Caco-2 (cell line): Measurements from ENCODE around the gene HSD3B1. TPM values are rescaled to one million over a fixed set of nuclear protein-coding genes. Genes with fewer than 3 reads are reported as not detected.

Experiments used
- BruUV-seq: library from RNA; stranded (reverse); fragments of 400-500 nt; replicated peaks from 2 replicates; lab custom pipeline; 2021; lab: Mats Ljungman, UMichigan
- CTCF ChIA-PET: fragments of 300-600 bp; sonication (Branson Sonifier 250); formaldehyde crosslinking; loops from one replicate; lab custom pipeline; 2022; ENCODE audit warnings: antibody characterized with exemption; lab: Charles Lee
- POLR2A ChIA-PET: fragments of 300-600 bp; sonication (Branson Sonifier 250); formaldehyde crosslinking; loops from one replicate; lab custom pipeline; 2022; ENCODE audit warnings: antibody characterized with exemption; lab: Charles Lee
- DNase-seq, 2 experiments: peaks; one replicate each; pipeline versions ENCODE4 v3.0.0 to v3.0.0-alpha.2; 2020 to 2022
- H3K27me3 ChIP-seq: replicated peaks from 2 replicates; pipeline ENCODE4 v1.6.0; 2011; ENCODE audit warnings: low read length; ENCODE audit not compliant: control insufficient read depth, insufficient read depth
- H3K36me3 ChIP-seq: 2 replicates; pipeline ENCODE4 v1.5.1; 2011; ENCODE audit warnings: low read length; ENCODE audit not compliant: control insufficient read depth, insufficient read depth
- H3K4me1 ChIP-seq: fragments of 250-450 bp; sonication (Bioruptor Pico); 2 replicates; pipeline ENCODE4 v1.5.1; 2020; ENCODE audit warnings: mild to moderate bottlenecking
- H3K4me3 ChIP-seq: 2 replicates; pipeline ENCODE4 v1.5.1; 2011; ENCODE audit warnings: low read depth, mild to moderate bottlenecking, control low read depth, low read length
- H3K9me3 ChIP-seq: fragments of 250-450 bp; sonication (Bioruptor Pico); 2 replicates; pipeline ENCODE4 v1.5.1; 2020; ENCODE audit warnings: mild to moderate bottlenecking, moderate library complexity
- H3K27ac Mint-ChIP-seq: one replicate; pipeline ENCODE4 v1.8.0; 2022; ENCODE audit warnings: mixed read lengths; ENCODE audit not compliant: unreplicated experiment
- H3K27me3 Mint-ChIP-seq: one replicate; pipeline ENCODE4 v1.8.0; 2022; ENCODE audit warnings: mixed read lengths; ENCODE audit not compliant: insufficient read depth, unreplicated experiment
- H3K36me3 Mint-ChIP-seq: one replicate; pipeline ENCODE4 v1.8.0; 2022; ENCODE audit warnings: mild to moderate bottlenecking, mixed read lengths; ENCODE audit not compliant: insufficient read depth, unreplicated experiment
- H3K4me1 Mint-ChIP-seq: one replicate; pipeline ENCODE4 v1.8.0; 2022; ENCODE audit warnings: low read depth, mixed read lengths; ENCODE audit not compliant: unreplicated experiment
- H3K4me3 Mint-ChIP-seq: one replicate; pipeline ENCODE4 v1.8.0; 2022; ENCODE audit warnings: mild to moderate bottlenecking, moderate library complexity, mixed read lengths; ENCODE audit not compliant: unreplicated experiment
- H3K9me3 Mint-ChIP-seq: one replicate; pipeline ENCODE4 v1.8.0; 2022; ENCODE audit warnings: mixed read lengths; ENCODE audit not compliant: unreplicated experiment
- intact Hi-C: fragments of 100-400 bp; cut with micrococcal nuclease; formaldehyde crosslinking; loops from one replicate; pipeline ENCODE4 v1.10.0; 2022; ENCODE audit not compliant: unreplicated experiment
- total RNA-seq: library from RNA; stranded (reverse); gene quantifications from 2 replicates; pipeline ENCODE4 v1.2.3, GENCODE V29; 2022
- TF ChIP-seq, protein P1 (sequence below), 2 experiments: fragments of 200-600 bp in 1 of 2; IDR thresholded peaks; 1 replicate in 1 of 2; 2 replicates in 1 of 2; pipeline versions ENCODE4 v1.5.1 to v1.8.0; 2011 to 2022; ENCODE audit warnings: antibody characterized with exemption in 1 of 2, control low read depth in 1 of 2, inconsistent platforms in 1 of 2, low read depth in 1 of 2, low read length in 1 of 2, mild to moderate bottlenecking in 1 of 2, moderate library complexity in 1 of 2; ENCODE audit not compliant: insufficient read depth in 1 of 2, severe bottlenecking in 1 of 2, unreplicated experiment in 1 of 2

The HSD3B1 gene
- total RNA-seq, 1 experiment from 2014 or later, result 38.0 TPM

DNA sequence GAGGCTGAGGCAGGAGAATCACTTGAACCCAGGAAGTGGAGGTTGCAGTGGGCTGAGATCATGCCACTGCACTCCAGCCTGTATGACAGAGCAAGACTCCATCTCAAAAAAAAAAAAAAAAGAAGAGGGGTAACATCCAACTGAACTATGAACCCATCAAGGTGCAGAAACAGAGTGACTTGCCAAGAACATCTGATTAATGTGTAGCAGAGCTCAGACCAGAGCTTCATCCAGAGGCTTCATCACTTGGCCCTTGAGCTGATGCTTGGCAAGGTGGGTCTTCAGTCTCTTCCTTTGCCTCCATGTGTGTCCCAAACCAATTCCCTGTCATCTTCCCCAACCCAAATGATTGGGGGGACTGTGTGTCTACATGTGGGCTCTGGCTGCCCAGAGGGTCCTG, 32.6 kb downstream of the HSD3B1 start:
- Mint-ChIP-seq H3K36me3 (no peaks in the 10 kb centered on the region), H3K4me1 (peaks cover 24% of the 10 kb centered on the region), H3K27me3 (no peaks in the 10 kb centered on the region), H3K9me3 (no peaks in the 10 kb centered on the region), H3K4me3 (no peak overlapping the region), H3K27ac (no peak overlapping the region)
- Histone ChIP-seq H3K27me3 (no peaks in the 10 kb centered on the region), H3K9me3 (no peaks in the 10 kb centered on the region), H3K4me1 (peaks cover 16% of the 10 kb centered on the region; the same call in 1 of the 2 replicates), H3K4me3 (no peak overlapping the region), H3K36me3 (no peaks in the 10 kb centered on the region)
- intact Hi-C loops, result loop anchor here (10.0 kb wide), 1 partner anchor 165 kb away; no protein-coding TSS in a partner anchor
- BruUV-seq, result no TSS peak
- POLR2A ChIA-PET, result no interaction called here
- TF ChIP-seq, protein P1, sequence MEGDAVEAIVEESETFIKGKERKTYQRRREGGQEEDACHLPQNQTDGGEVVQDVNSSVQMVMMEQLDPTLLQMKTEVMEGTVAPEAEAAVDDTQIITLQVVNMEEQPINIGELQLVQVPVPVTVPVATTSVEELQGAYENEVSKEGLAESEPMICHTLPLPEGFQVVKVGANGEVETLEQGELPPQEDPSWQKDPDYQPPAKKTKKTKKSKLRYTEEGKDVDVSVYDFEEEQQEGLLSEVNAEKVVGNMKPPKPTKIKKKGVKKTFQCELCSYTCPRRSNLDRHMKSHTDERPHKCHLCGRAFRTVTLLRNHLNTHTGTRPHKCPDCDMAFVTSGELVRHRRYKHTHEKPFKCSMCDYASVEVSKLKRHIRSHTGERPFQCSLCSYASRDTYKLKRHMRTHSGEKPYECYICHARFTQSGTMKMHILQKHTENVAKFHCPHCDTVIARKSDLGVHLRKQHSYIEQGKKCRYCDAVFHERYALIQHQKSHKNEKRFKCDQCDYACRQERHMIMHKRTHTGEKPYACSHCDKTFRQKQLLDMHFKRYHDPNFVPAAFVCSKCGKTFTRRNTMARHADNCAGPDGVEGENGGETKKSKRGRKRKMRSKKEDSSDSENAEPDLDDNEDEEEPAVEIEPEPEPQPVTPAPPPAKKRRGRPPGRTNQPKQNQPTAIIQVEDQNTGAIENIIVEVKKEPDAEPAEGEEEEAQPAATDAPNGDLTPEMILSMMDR (IDR thresholded peaks at IDR 0.05; ENCODE audit: insufficient read depth in 1 of 2, low read depth in 1 of 2, low read length in 1 of 2, severe bottlenecking in 1 of 2, unreplicated experiment in 1 of 2), result no peak
- CTCF ChIA-PET, result no interaction called here
- DNase-seq, result no peak

DNA sequence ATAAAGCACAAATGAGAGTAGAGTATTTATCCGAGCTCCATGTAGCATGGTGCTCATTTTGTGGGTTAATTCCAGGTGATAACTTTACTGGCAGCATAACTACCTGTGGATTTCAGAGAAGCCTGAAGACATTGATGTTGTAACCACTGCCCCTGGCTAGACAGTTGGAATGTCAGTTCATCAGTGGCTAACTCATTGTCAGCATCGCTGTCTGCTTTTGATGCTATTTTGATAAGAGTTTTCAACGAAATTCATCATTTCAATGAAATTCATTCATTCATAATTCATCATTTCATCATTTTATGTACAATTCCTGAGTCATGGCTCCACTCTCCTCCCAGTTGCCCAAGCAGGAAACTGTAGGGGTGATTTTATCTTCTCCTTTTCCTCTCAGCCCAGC, 34.4 kb downstream of the HSD3B1 start:
- Histone ChIP-seq H3K36me3 (no peaks in the 10 kb centered on the region), H3K27me3 (no peaks in the 10 kb centered on the region), H3K4me3 (no peak overlapping the region), H3K4me1 (peaks cover 16% of the 10 kb centered on the region; the same call in 1 of the 2 replicates), H3K9me3 (no peaks in the 10 kb centered on the region)
- TF ChIP-seq, protein P1 (IDR thresholded peaks at IDR 0.05; ENCODE audit: insufficient read depth in 1 of 2, low read depth in 1 of 2, low read length in 1 of 2, severe bottlenecking in 1 of 2, unreplicated experiment in 1 of 2), result no peak
- no peaks in the 10 kb centered on the region for H3K36me3 Mint-ChIP-seq
- POLR2A ChIA-PET, result no interaction called here
- H3K9me3 Mint-ChIP-seq, result no peaks in the 10 kb centered on the region
- CTCF ChIA-PET, result no interaction called here
- no TSS peak for BruUV-seq
- H3K4me3 Mint-ChIP-seq, result no peak overlapping the region
- H3K27me3 Mint-ChIP-seq, result no peaks in the 10 kb centered on the region
- peaks cover 24% of the 10 kb centered on the region for H3K4me1 Mint-ChIP-seq
- peak overlapping the region; percentile 74 for H3K27ac Mint-ChIP-seq
- no peak for DNase-seq
- intact Hi-C loops, result loop anchor here (10.0 kb wide), 1 partner anchor 167 kb away; no protein-coding TSS in a partner anchor

DNA sequence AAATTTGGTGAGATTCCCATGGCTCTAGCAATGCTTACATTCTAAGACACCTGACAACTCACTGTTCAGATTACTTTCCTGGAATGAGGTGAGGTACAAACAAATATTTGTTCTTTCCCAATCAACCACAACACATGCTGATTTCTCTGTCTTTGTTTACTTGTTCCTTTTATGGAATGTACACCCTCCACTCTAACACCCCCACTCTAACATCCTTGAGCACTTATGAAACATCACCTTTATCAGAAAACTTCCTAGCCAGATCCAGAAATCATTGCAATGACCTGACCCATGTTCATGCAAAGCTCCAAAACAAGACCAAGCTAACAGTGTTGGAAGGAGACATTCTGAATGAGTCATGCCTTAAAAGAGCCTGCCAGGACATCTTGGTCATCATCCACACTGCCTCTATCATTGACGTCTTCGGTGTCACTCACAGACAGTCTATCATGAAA, 35.5 kb downstream of the HSD3B1 start:
- CTCF ChIA-PET, result no interaction called here
- intact Hi-C loops, result loop anchor here (2.0 to 10.0 kb wide), 2 partner anchors 58 to 168 kb away; no protein-coding TSS in a partner anchor
- Mint-ChIP-seq H3K27me3 (no peaks in the 10 kb centered on the region), H3K27ac (peak overlapping the region; percentile 74), H3K36me3 (no peaks in the 10 kb centered on the region), H3K9me3 (no peaks in the 10 kb centered on the region), H3K4me1 (peaks cover 24% of the 10 kb centered on the region), H3K4me3 (peak overlapping the region; percentile 18)
- Histone ChIP-seq H3K36me3 (no peaks in the 10 kb centered on the region), H3K27me3 (no peaks in the 10 kb centered on the region), H3K4me3 (no peak overlapping the region), H3K4me1 (peaks cover 16% of the 10 kb centered on the region; the same call in 1 of the 2 replicates), H3K9me3 (no peaks in the 10 kb centered on the region)
- TF ChIP-seq, protein P1 (IDR thresholded peaks at IDR 0.05; ENCODE audit: insufficient read depth in 1 of 2, low read depth in 1 of 2, low read length in 1 of 2, severe bottlenecking in 1 of 2, unreplicated experiment in 1 of 2), result no peak
- DNase-seq, result no peak
- POLR2A ChIA-PET, result no interaction called here
- no TSS peak for BruUV-seq
